GM18870 (cell line): ENCODE data around the gene PRSS27.
A peak's percentile ranks its signal among the peaks of the same experiment; 100 is the strongest.

Source experiments
- ATAC-seq: cut with Tn5 transposase; IDR thresholded peaks from one replicate; pipeline ENCODE4 v1.9.1; 2021; ENCODE audit warnings: moderate library complexity; ENCODE audit not compliant: unreplicated experiment

PRSS27 gene

GRCh38 chr16:2752035-2752849 lies 32.2 kb upstream of the PRSS27 start, which contains the start of gene SRRM2:
Gene SRRM2 (plus strand): TSS chr16:2752638. CDS start chr16:2756365, 3,727 bp downstream.
- ATAC-seq = peak; percentile 78

GRCh38 chr16:2751577-2752034 lies 31.6 kb upstream of the PRSS27 start:
- no peak for ATAC-seq

- ATAC-seq = no peak
Measured at GRCh38 chr16:2749936-2750335, 29.9 kb upstream of the PRSS27 start.

GRCh38 chr16:2749476-2749875 lies 29.5 kb upstream of the PRSS27 start:
- no peak for ATAC-seq

GRCh38 chr16:2748757-2749455 lies 28.9 kb upstream of the PRSS27 start:
- ATAC-seq = no peak

- ATAC-seq = no peak
Measured at GRCh38 chr16:2745961-2746360, 25.9 kb upstream of the PRSS27 start.

- ATAC-seq = no peak
Measured at GRCh38 chr16:2745116-2745890, 25.3 kb upstream of the PRSS27 start.

GRCh38 chr16:2744711-2745110 lies 24.7 kb upstream of the PRSS27 start:
- no peak for ATAC-seq

- ATAC-seq = no peak
Measured at GRCh38 chr16:2743007-2743810, 23.2 kb upstream of the PRSS27 start.

GRCh38 chr16:2742323-2743006 lies 22.4 kb upstream of the PRSS27 start:
- no peak for ATAC-seq

GRCh38 chr16:2741168-2741567 lies 21.1 kb upstream of the PRSS27 start:
- no peak for ATAC-seq

- no peak for ATAC-seq
Measured at GRCh38 chr16:2740476-2740875, 20.5 kb upstream of the PRSS27 start.

- ATAC-seq = no peak
Measured at GRCh38 chr16:2739625-2740430, 19.8 kb upstream of the PRSS27 start.

- no peak for ATAC-seq
Measured at GRCh38 chr16:2738615-2739014, 18.6 kb upstream of the PRSS27 start.

- ATAC-seq = no peak
Measured at GRCh38 chr16:2737895-2738418, 17.9 kb upstream of the PRSS27 start.

GRCh38 chr16:2737238-2737605 lies 17.2 kb upstream of the PRSS27 start:
- no peak for ATAC-seq

GRCh38 chr16:2736476-2737237 lies 16.6 kb upstream of the PRSS27 start:
- ATAC-seq = no peak

- no peak for ATAC-seq
Measured at GRCh38 chr16:2734844-2735515, 15.0 kb upstream of the PRSS27 start.
